Testis (tissue), 2 donors: ENCODE measurements around the gene UGGT2.

Experiments used
- POLR2A ChIP-seq: fragments of 450-650 bp; IDR thresholded peaks from one replicate; pipeline ENCODE4 v1.6.1; 2017; ENCODE audit warnings: antibody characterized with exemption, mild to moderate bottlenecking, moderate library complexity
- TF ChIP-seq, protein P1 (sequence below), 3 experiments: fragments of 450-650 bp in 2 of 3; fragments of 200-600 bp in 1 of 3; sonication (generic) in 1 of 3; IDR thresholded peaks; one replicate each; pipeline ENCODE4 v1.5.1; 2016 to 2019; ENCODE audit warnings: antibody characterized with exemption in 3 of 3, mild to moderate bottlenecking in 2 of 3, moderate library complexity in 1 of 3

GRCh38 chr13:96033220-96034015 is 19.8 kb downstream of the UGGT2 start:
- TF ChIP-seq, protein P1, sequence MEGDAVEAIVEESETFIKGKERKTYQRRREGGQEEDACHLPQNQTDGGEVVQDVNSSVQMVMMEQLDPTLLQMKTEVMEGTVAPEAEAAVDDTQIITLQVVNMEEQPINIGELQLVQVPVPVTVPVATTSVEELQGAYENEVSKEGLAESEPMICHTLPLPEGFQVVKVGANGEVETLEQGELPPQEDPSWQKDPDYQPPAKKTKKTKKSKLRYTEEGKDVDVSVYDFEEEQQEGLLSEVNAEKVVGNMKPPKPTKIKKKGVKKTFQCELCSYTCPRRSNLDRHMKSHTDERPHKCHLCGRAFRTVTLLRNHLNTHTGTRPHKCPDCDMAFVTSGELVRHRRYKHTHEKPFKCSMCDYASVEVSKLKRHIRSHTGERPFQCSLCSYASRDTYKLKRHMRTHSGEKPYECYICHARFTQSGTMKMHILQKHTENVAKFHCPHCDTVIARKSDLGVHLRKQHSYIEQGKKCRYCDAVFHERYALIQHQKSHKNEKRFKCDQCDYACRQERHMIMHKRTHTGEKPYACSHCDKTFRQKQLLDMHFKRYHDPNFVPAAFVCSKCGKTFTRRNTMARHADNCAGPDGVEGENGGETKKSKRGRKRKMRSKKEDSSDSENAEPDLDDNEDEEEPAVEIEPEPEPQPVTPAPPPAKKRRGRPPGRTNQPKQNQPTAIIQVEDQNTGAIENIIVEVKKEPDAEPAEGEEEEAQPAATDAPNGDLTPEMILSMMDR (IDR thresholded peaks at IDR 0.05) = no peak
- TF ChIP-seq POLR2A = no peak
